GM18526 (cell line): Measurements from ENCODE around the gene ADCYAP1.

Experiments used
- POLR2A ChIP-seq: IDR thresholded peaks from 3 replicates; pipeline ENCODE4 v1.6.1; 2011; ENCODE audit not compliant: insufficient read length; ENCODE audit errors: extremely low read depth

Gene ADCYAP1

DNA sequence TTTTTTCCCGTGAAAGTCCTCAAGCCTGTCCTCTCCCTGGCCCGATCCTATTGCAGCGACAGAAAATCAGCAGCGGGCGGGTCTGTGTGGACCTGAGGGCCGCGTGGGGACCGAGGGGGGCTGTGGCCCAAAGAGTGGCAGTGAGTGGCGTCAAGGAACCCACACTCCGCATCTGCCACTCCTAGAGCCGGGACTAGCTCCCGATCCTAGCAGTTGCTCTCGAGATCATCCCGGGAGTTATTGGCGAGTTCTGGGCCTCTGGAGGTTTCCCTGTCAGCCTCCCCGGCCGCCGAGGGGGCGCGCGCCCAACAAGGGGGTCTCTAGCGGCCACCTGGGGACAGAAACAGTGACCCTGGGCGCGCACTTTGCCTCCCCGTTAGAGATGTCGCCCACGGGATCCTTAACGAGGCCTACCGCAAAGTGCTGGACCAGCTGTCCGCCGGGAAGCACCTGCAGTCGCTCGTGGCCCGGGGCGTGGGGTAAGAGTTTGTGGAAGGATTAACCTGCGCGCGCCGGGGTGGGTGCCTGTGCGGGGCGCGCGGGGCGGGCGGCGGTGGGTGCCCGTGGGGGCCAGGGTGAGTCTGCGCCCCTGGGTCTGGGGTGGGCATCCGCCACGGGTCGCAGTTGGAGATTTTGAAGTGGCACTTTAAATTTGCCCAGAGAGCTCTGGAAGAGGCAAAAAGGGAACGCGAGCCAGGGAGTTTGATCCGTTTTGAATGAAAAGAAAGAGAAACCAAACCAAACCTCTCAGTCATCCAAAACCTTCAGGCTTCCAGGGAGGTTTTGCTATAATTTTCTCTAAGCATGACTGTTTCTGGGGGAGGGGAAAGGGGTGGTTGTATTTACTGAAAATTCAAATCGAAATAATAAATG, 3.5 kb downstream of the ADCYAP1 start:
- no peak for TF ChIP-seq POLR2A

GRCh38 chr18:908758-909724, 4.4 kb downstream of the ADCYAP1 start:
- TF ChIP-seq POLR2A, result no peak

DNA sequence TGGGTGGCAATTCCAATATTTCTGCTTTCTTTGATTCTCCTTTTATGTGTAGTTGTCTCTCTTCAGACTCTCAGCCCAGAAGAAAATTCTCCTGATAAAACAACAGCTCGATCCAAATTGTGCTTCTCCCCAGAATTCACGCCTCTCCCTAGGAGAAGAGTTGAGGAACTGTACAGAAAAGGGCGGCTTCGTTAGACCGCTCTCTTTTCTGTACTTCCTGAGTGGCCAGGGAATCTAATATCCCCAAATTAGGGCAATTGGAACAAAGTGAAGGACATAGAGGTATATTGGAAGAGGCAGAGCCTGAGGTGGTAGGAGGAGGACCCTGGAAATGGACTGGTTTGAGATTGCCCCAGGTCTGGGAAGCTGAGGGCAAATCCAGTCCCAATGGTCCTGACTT, 5.6 kb downstream of the ADCYAP1 start:
- TF ChIP-seq POLR2A, result no peak

DNA sequence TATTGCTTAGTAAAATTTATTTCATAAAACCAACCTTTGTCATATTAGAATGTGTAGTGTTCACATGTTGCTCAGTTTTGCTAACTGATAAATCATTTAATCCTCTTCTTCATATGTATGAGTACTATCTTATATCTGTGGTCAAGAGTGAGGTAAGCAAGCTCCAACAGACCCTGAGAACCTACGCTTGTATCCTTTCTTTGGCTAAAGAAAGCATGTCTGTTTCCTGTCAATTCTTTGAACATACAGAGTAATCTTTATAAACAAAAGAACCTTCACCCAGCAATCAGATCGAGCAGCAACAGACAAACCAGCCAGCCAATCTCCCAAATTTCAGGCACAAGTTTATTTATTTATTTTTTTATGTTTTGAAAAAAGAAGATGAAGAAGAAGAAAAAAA, 6.4 kb downstream of the ADCYAP1 start:
- no peak for TF ChIP-seq POLR2A

DNA sequence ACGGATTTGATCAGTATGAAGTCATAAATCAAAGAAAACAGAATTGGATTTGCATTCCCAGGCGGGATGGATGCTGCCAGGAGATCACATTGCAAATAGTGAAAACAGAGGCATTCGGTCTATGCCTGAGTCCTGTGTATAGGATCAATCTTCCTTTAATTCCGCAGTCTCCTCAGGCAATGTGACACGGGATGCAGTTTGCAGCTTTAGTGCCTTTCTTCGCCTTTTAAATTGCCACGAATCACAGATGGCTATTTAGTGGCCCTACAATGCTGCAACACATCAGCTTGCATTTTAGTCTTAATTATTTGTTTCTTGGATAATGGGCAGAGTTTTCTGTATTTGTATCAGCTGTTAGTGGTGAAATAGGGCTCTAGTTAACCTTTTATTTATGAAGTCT, 6.8 kb downstream of the ADCYAP1 start:
- no peak for TF ChIP-seq POLR2A

DNA sequence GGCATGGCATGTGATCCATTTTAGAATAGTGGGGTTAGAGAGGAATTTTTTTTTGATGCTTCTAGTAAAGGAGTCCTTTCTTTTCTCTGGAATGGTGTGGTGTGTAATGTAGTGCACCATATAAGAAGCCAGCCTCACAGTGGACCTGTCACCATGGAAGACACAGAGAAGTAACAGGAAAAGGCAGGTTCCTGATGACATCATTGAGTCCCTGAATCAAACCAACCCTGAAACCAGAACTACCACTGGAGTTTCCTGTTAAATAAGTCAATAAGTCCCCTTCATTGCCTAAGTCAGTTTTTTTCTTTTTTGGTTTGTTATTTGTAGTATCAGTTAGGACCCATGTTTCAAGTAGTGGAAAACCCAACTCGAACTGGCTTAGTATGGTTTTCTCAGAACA, 11.9 kb downstream of the ADCYAP1 start:
- no peak for TF ChIP-seq POLR2A

- no peak for TF ChIP-seq POLR2A
Measured at GRCh38 chr18:919078-919477, 14.4 kb downstream of the ADCYAP1 start.

GRCh38 chr18:923144-923866, 18.6 kb downstream of the ADCYAP1 start:
- TF ChIP-seq POLR2A, result no peak

DNA sequence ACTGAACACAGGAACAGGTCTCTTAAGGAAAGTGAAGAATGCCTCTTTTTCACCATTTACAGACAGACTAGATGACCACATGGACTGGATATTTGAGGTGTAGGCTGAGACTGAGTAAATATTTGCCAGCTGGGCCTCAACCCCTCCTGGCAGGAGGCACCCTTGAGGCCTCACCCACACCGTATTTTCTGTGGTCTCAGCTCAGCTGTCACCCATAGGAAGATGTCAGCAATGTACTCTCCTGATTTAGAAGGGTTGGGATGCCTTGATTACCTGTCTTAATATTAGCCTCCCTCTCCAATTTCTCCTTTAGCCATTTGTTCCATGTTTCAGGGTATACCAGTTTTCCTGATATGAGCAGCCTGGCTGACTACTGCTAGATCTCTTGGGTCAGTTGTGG, 20.3 kb downstream of the ADCYAP1 start:
- TF ChIP-seq POLR2A, result no peak

- TF ChIP-seq POLR2A, result no peak
Measured at GRCh38 chr18:926946-927345, 22.3 kb downstream of the ADCYAP1 start.

- TF ChIP-seq POLR2A, result no peak
Measured at GRCh38 chr18:933082-933481, 28.4 kb downstream of the ADCYAP1 start.

- TF ChIP-seq POLR2A, result no peak
Measured at GRCh38 chr18:934518-935133, 30.0 kb downstream of the ADCYAP1 start.

GRCh38 chr18:936941-937340, 32.3 kb downstream of the ADCYAP1 start:
- no peak for TF ChIP-seq POLR2A

- TF ChIP-seq POLR2A, result no peak
Measured at GRCh38 chr18:939166-939565, 34.5 kb downstream of the ADCYAP1 start.

GRCh38 chr18:939958-940357, 35.3 kb downstream of the ADCYAP1 start:
- no peak for TF ChIP-seq POLR2A
